Parathyroid adenoma (tissue), 2 donors: ENCODE measurements around the gene SH3PXD2B.

Source experiments
- H2AFZ ChIP-seq: fragments of 300-600 bp; sonication (generic); one replicate; pipeline ENCODE4 v1.7.0; 2017; ENCODE audit warnings: antibody characterized with exemption, mild to moderate bottlenecking
- H3K27ac ChIP-seq: fragments of 300-600 bp; sonication (generic); one replicate; pipeline ENCODE4 v1.7.0; 2017
- H3K27me3 ChIP-seq: fragments of 300-600 bp; sonication (generic); one replicate; pipeline ENCODE4 v1.7.0; 2017; ENCODE audit warnings: low read length; ENCODE audit not compliant: control insufficient read depth, insufficient read depth
- H3K36me3 ChIP-seq: fragments of 300-600 bp; sonication (generic); one replicate; pipeline ENCODE4 v1.7.0; 2017; ENCODE audit warnings: low read length; ENCODE audit not compliant: control insufficient read depth, insufficient read depth
- H3K4me1 ChIP-seq: fragments of 300-600 bp; sonication (generic); one replicate; pipeline ENCODE4 v1.7.0; 2017; ENCODE audit warnings: control low read depth
- H3K4me2 ChIP-seq: fragments of 300-600 bp; sonication (generic); one replicate; pipeline ENCODE4 v1.7.0; 2017; ENCODE audit warnings: low read length
- H3K4me3 ChIP-seq: fragments of 300-600 bp; sonication (generic); one replicate; pipeline ENCODE4 v1.7.0; 2017; ENCODE audit warnings: low read depth, low read length
- H3K79me2 ChIP-seq: fragments of 300-600 bp; sonication (generic); one replicate; pipeline ENCODE4 v1.7.0; 2017; ENCODE audit warnings: control low read depth
- H3K9ac ChIP-seq: fragments of 300-600 bp; sonication (generic); one replicate; pipeline ENCODE4 v1.7.0; 2017; ENCODE audit warnings: mild to moderate bottlenecking
- H3K9me3 ChIP-seq: fragments of 300-600 bp; sonication (generic); one replicate; pipeline ENCODE4 v1.7.0; 2017; ENCODE audit warnings: low read length; ENCODE audit not compliant: control insufficient read depth
- CTCF ChIP-seq: fragments of 300-600 bp; sonication (generic); IDR thresholded peaks from one replicate; pipeline ENCODE4 v1.7.0; 2017; ENCODE audit warnings: antibody characterized with exemption, mild to moderate bottlenecking
- donor health status: primary hyperparathyroidism.

SH3PXD2B gene

GRCh38 chr5:172280317-172280716 lies 174.0 kb downstream of the SH3PXD2B start:
- Histone ChIP-seq H3K9me3 (no peaks in the 10 kb centered on the region), H2AFZ (no peak overlapping the region), H3K27ac (no peak overlapping the region), H3K4me1 (peaks cover 4% of the 10 kb centered on the region), H3K4me3 (no peak overlapping the region), H3K4me2 (no peak overlapping the region), H3K79me2 (peaks cover 58% of the 10 kb centered on the region), H3K9ac (no peak overlapping the region), H3K36me3 (no peaks in the 10 kb centered on the region), H3K27me3 (no peaks in the 10 kb centered on the region)
- no peak for TF ChIP-seq CTCF

- TF ChIP-seq CTCF: no peak
- Histone ChIP-seq H3K36me3 (no peaks in the 10 kb centered on the region), H3K27me3 (no peaks in the 10 kb centered on the region), H3K9ac (no peak overlapping the region), H3K4me3 (no peak overlapping the region), H2AFZ (no peak overlapping the region), H3K79me2 (peaks cover 70% of the 10 kb centered on the region), H3K4me2 (no peak overlapping the region), H3K4me1 (peaks cover 4% of the 10 kb centered on the region), H3K27ac (no peak overlapping the region), H3K9me3 (no peaks in the 10 kb centered on the region)
Measured at GRCh38 chr5:172278356-172278755, 176.0 kb downstream of the SH3PXD2B start.

GRCh38 chr5:172276214-172276613 lies 178.1 kb downstream of the SH3PXD2B start:
- Histone ChIP-seq H3K27me3 (no peaks in the 10 kb centered on the region), H3K4me2 (no peak overlapping the region), H3K79me2 (peaks cover 69% of the 10 kb centered on the region), H3K9me3 (no peaks in the 10 kb centered on the region), H3K4me3 (no peak overlapping the region), H3K9ac (no peak overlapping the region), H3K36me3 (no peaks in the 10 kb centered on the region), H3K27ac (no peak overlapping the region), H2AFZ (no peak overlapping the region), H3K4me1 (no peaks in the 10 kb centered on the region)
- TF ChIP-seq CTCF: no peak
